Prostate gland (tissue), 2 donors: ENCODE results near the gene TNNT2.

Experiments used
- CTCF ChIP-seq, 4 experiments: fragments of 200-600 bp in 2 of 4; fragments of 450-650 bp in 2 of 4; sonication (generic) in 2 of 4; IDR thresholded peaks; 1 replicate in 3 of 4; 2 replicates in 1 of 4; pipeline ENCODE4 v1.5.1; 2016 to 2019; ENCODE audit warnings: antibody characterized with exemption in 4 of 4, mild to moderate bottlenecking in 2 of 4, moderate library complexity in 2 of 4
- POLR2A ChIP-seq: fragments of 450-650 bp; IDR thresholded peaks from one replicate; pipeline ENCODE4 v1.6.1; 2016; ENCODE audit warnings: antibody characterized with exemption, mild to moderate bottlenecking
- POLR2AphosphoS5 ChIP-seq: sonication (generic); formaldehyde crosslinking; IDR thresholded peaks from one replicate; pipeline ENCODE4 v1.6.1; 2017; ENCODE audit warnings: antibody characterized with exemption

DNA sequence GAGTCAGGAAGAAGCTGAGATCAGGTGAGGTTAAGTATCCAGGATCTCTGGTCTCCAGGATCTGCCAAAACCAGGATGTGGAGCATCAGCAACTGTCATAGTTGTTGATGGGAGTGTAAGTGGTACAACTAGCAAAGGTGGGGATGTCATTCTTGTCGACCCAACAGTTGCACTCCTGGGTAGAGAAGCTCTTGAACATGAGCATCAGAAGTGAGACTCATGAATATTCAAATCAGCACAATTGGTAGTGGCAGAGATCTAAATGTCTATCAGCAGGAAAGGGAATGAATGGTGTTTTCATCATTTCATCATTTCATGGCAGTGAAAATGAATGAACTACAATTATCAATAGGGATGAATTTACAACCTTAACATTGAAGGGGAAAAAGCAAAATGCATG lies 25.9 kb upstream of the TNNT2 start:
- TF ChIP-seq CTCF (IDR thresholded peaks at IDR 0.05) (no peak), POLR2AphosphoS5 (no peak), POLR2A (no peak)
